Osteoblast (primary cell): ENCODE results near the gene CYREN. TPM values are rescaled to one million over a fixed set of nuclear protein-coding genes. Genes with fewer than 3 reads are reported as not detected.
A peak's percentile ranks its signal among the peaks of the same experiment; 100 is the strongest.

Source experiments
- DNase-seq: peaks from one replicate; pipeline ENCODE4 v3.0.0; 2011; ENCODE audit warnings: low spot score, mixed read lengths; ENCODE audit not compliant: insufficient read length; ENCODE audit errors: missing footprints
- H2AFZ ChIP-seq: 2 replicates; pipeline ENCODE4 v1.6.0; 2011; ENCODE audit warnings: mild to moderate bottlenecking, low read length
- H3K27ac ChIP-seq: 2 replicates; pipeline ENCODE4 v1.5.1; 2011; ENCODE audit warnings: mild to moderate bottlenecking, low read depth, low read length, moderate library complexity
- H3K27me3 ChIP-seq: 2 replicates; pipeline ENCODE4 v1.6.0; 2012; ENCODE audit warnings: mild to moderate bottlenecking, control low read depth, inconsistent platforms, low read length, moderate library complexity; ENCODE audit not compliant: insufficient read depth
- H3K36me3 ChIP-seq: 2 replicates; pipeline ENCODE4 v1.5.1; 2011; ENCODE audit warnings: mild to moderate bottlenecking, low read length, control low read depth, moderate library complexity; ENCODE audit not compliant: insufficient read depth
- H3K4me1 ChIP-seq: 2 replicates; pipeline ENCODE4 v1.5.1; 2011; ENCODE audit warnings: mild to moderate bottlenecking, low read length, control low read depth, moderate library complexity; ENCODE audit not compliant: insufficient read depth
- H3K4me2 ChIP-seq: 2 replicates; pipeline ENCODE4 v1.6.0; 2011; ENCODE audit warnings: mild to moderate bottlenecking, low read length; ENCODE audit not compliant: insufficient read depth
- H3K4me3 ChIP-seq: fragments of 200-600 bp; sonication (generic); 3 replicates; pipeline ENCODE4 v1.5.1; 2012; ENCODE audit warnings: mild to moderate bottlenecking, low read length, inconsistent platforms; ENCODE audit not compliant: insufficient read depth
- H3K79me2 ChIP-seq: 2 replicates; pipeline ENCODE4 v1.6.0; 2012; ENCODE audit warnings: mild to moderate bottlenecking, low read length, control low read depth, inconsistent platforms; ENCODE audit not compliant: insufficient read depth
- H3K9me3 ChIP-seq: 2 replicates; pipeline ENCODE4 v1.5.1; 2011; ENCODE audit warnings: low read depth, low read length, control low read depth
- H4K20me1 ChIP-seq: 2 replicates; pipeline ENCODE4 v1.6.0; 2012; ENCODE audit warnings: mild to moderate bottlenecking, low read length, control low read depth; ENCODE audit not compliant: insufficient read depth
- total RNA-seq: library from RNA; depleted of rRNA; stranded (reverse); fragments of >200 nt; gene quantifications from 2 replicates; pipeline ENCODE4 v1.2.3, GENCODE V29; 2012
- TF ChIP-seq, protein P1 (sequence below): IDR thresholded peaks from 2 replicates; pipeline ENCODE4 v1.5.1; 2011; ENCODE audit warnings: mild to moderate bottlenecking, low read depth, low read length, moderate library complexity; ENCODE audit errors: extremely low read depth

The CYREN gene
- total RNA-seq, 1 donor: 35.5 TPM

DNA sequence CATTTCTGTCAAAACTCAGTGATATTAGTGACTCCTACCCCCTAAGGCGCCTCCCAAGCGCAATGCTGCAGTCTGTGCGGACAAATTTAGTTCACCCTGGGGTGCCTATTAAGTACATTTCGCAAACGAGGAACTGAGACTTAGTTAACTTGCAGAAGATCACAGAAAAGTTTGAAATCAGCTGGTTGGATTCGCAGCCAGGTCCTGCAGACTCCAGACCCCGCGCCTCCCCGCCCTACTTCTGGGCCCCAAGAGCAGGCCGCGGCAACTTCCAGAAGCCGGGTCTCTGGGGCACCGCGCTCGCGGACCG lies 588 bp downstream of the CYREN start:
- H3K4me1 ChIP-seq: peaks cover 24% of the 10 kb centered on the region
- H3K4me3 ChIP-seq: peak overlapping the region; percentile 90
- peaks cover 35% of the 10 kb centered on the region for H3K36me3 ChIP-seq
- no peaks in the 10 kb centered on the region for H3K27me3 ChIP-seq
- TF ChIP-seq, protein P1, sequence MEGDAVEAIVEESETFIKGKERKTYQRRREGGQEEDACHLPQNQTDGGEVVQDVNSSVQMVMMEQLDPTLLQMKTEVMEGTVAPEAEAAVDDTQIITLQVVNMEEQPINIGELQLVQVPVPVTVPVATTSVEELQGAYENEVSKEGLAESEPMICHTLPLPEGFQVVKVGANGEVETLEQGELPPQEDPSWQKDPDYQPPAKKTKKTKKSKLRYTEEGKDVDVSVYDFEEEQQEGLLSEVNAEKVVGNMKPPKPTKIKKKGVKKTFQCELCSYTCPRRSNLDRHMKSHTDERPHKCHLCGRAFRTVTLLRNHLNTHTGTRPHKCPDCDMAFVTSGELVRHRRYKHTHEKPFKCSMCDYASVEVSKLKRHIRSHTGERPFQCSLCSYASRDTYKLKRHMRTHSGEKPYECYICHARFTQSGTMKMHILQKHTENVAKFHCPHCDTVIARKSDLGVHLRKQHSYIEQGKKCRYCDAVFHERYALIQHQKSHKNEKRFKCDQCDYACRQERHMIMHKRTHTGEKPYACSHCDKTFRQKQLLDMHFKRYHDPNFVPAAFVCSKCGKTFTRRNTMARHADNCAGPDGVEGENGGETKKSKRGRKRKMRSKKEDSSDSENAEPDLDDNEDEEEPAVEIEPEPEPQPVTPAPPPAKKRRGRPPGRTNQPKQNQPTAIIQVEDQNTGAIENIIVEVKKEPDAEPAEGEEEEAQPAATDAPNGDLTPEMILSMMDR: no peak
- peak overlapping the region; percentile 87 for H2AFZ ChIP-seq
- peak overlapping the region; percentile 89 for H3K27ac ChIP-seq
- DNase-seq: no peak
- peak overlapping the region; percentile 88 for H3K4me2 ChIP-seq
- peaks cover 28% of the 10 kb centered on the region for H3K79me2 ChIP-seq
- H4K20me1 ChIP-seq: peaks cover 16% of the 10 kb centered on the region
- no peaks in the 10 kb centered on the region for H3K9me3 ChIP-seq

DNA sequence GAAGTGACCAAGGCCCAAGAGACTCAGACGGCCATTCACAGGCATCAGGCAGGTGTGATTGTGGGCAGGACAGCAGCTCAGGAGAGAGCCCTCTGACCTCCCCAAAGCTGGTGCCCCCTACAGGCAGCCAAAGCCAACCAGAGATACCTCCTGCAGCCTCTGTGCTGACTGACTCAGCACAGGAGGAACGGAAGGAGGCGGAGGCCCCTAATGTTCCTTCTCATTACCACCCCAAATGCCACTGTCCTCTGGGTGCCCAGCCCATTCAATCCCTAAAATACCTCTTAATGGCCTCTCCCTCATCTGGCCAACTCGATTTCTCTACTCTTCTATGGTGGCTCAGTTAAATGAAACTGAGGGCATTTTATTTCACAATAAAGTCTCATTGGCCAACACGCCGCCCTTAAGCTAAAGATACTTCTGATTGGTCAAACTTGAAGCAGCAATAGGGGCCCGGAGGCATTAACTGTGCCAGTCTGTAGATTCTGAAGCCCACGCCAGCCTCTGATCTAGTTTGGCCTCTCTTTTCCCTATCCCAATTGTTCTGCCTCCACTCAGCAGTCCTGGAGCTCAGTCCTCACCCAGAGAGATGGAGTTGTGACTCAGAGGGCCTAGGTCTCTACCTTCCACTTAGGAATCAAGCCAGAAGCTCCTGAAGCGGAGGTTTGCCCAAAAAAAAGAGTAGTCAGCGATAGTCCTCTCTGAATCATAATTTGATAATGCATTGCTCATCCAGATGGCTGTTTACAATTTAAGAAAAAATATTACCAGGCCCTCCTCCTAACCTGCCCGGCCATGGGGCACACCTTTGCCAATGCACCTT lies 1.2 kb downstream of the CYREN start:
- H3K27ac ChIP-seq: peak overlapping the region; percentile 89
- peaks cover 24% of the 10 kb centered on the region for H3K4me1 ChIP-seq
- peak; percentile 92 for DNase-seq
- H3K4me3 ChIP-seq: peak overlapping the region; percentile 90
- H4K20me1 ChIP-seq: peaks cover 16% of the 10 kb centered on the region
- TF ChIP-seq, protein P1: peak; percentile 42
- peak overlapping the region; percentile 88 for H3K4me2 ChIP-seq
- H3K9me3 ChIP-seq: no peaks in the 10 kb centered on the region
- peaks cover 28% of the 10 kb centered on the region for H3K79me2 ChIP-seq
- H2AFZ ChIP-seq: peak overlapping the region; percentile 87
- H3K27me3 ChIP-seq: no peaks in the 10 kb centered on the region
- H3K36me3 ChIP-seq: peaks cover 38% of the 10 kb centered on the region

DNA sequence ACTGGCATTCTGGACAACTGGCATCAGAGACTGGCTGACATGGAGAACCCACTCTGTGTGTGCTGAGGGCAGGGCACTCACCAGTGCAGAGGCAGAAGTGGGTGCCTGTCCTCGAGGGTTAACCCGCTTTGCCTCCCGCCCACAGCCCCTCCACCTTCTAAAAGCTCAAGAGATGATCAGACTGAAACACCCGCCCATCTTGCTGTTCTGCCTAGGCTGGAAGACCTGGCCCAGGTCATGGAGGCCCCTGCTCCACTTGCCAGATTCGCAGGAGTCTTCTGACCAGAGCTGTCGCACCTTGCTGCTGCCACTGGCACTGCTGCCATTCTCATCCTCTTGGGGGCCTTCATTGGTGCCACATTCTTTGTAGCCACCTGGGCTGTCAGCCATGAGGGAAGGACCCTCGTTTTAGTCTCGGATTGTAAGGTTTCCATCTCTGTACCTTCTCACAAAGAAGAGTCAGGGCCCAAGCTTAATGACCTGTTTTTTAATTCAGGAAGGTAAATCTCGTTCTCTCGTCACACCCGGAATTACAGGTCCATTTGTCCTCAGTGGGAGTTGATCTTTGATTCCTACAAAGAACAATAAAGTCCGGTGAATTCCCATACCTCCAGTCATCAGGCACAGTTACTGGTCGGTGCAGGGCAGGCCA lies 1.9 kb downstream of the CYREN start:
- Histone ChIP-seq H3K27me3 (no peaks in the 10 kb centered on the region), H3K79me2 (peaks cover 28% of the 10 kb centered on the region), H3K27ac (peak overlapping the region; percentile 89), H3K4me3 (peak overlapping the region; percentile 90), H2AFZ (no peak overlapping the region), H3K4me2 (peak overlapping the region; percentile 88), H3K9me3 (no peaks in the 10 kb centered on the region), H3K36me3 (peaks cover 38% of the 10 kb centered on the region), H3K4me1 (peaks cover 24% of the 10 kb centered on the region), H4K20me1 (peaks cover 16% of the 10 kb centered on the region)
- no peak for DNase-seq
- TF ChIP-seq, protein P1: no peak

DNA sequence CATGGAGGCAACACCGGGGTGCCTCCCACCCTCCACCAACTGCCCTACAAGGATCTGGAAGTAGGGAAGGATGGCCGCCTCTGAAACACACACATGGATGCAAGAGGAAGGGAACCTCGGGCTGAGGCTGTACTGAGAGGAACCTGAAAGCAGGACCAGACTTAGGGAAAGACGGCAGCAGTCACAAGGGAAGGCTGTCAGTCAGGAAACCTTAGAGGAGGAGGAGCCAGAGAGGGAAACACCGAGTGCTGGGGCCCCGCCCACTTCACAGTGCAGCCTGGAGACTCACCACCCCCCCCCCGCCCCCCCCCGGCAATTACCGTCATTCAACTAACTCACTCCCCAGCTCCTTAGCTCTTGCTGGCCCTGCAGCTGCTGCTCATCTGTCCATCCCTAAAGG lies 2.5 kb downstream of the CYREN start:
- Histone ChIP-seq H3K79me2 (peaks cover 28% of the 10 kb centered on the region), H3K27ac (no peak overlapping the region), H3K36me3 (peaks cover 38% of the 10 kb centered on the region), H3K4me3 (no peak overlapping the region), H3K4me2 (no peak overlapping the region), H3K27me3 (no peaks in the 10 kb centered on the region), H2AFZ (no peak overlapping the region), H3K4me1 (peaks cover 24% of the 10 kb centered on the region), H3K9me3 (no peaks in the 10 kb centered on the region), H4K20me1 (peaks cover 16% of the 10 kb centered on the region)
- TF ChIP-seq, protein P1: no peak
- DNase-seq: no peak
